ENCODE measurements around the gene KCMF1.

Gene KCMF1

DNA sequence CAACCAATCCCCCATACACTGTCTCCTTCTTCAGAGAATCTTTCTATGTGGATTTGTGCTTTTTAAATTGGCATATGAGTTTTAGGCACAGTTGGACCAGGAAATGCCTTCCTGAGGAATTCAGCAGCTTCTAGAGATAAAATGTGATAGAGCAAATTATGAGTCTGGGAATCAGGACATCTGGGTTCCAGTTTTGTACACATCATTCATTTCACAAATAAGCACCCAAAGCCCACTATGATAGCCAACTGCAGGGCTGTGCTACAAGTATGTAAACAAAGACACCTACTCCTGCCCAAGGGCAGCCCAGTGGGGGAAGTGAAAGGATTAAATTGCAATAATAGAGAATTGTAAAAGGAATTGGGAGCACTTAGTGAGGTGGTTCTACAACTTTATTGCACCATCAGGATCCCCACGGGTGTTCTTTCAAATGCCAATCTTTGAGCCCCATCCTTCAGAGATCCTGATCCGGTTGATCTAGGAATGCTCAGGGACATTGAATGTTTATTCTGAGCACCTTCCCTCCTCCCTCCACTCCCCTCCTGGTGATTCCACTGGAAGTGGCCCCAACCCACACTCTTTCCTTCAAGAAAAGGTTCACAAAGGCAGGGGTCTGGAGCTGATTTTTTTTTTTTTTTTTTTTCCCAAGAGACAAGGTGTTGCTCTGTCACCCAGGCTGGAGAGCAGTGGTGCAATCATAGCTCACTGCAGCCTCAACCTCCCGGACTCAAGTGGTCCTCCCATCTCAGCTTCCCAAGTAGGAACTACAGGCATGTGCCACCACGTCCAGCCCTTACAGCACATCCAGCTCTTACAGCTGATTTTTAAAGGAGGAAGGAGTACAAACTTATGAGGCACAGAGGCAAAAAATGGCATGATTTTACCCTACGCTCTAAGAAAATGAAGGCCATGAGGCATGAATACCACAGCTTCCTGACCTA, 11.1 kb upstream of the KCMF1 start (continued):
- TF ChIP-seq, protein P1, sequence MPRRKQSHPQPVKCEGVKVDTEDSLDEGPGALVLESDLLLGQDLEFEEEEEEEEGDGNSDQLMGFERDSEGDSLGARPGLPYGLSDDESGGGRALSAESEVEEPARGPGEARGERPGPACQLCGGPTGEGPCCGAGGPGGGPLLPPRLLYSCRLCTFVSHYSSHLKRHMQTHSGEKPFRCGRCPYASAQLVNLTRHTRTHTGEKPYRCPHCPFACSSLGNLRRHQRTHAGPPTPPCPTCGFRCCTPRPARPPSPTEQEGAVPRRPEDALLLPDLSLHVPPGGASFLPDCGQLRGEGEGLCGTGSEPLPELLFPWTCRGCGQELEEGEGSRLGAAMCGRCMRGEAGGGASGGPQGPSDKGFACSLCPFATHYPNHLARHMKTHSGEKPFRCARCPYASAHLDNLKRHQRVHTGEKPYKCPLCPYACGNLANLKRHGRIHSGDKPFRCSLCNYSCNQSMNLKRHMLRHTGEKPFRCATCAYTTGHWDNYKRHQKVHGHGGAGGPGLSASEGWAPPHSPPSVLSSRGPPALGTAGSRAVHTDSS (tag by site-specific recombination; IDR thresholded peaks at IDR 0.05): no peak
- TF ChIP-seq, protein P2, sequence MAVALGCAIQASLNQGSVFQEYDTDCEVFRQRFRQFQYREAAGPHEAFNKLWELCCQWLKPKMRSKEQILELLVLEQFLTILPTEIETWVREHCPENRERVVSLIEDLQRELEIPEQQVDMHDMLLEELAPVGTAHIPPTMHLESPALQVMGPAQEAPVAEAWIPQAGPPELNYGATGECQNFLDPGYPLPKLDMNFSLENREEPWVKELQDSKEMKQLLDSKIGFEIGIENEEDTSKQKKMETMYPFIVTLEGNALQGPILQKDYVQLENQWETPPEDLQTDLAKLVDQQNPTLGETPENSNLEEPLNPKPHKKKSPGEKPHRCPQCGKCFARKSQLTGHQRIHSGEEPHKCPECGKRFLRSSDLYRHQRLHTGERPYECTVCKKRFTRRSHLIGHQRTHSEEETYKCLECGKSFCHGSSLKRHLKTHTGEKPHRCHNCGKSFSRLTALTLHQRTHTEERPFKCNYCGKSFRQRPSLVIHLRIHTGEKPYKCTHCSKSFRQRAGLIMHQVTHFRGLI (tag by site-specific recombination; IDR thresholded peaks at IDR 0.05): peak; percentile 54; the same call in 1 of the 2 replicates
- TF ChIP-seq, protein P3, sequence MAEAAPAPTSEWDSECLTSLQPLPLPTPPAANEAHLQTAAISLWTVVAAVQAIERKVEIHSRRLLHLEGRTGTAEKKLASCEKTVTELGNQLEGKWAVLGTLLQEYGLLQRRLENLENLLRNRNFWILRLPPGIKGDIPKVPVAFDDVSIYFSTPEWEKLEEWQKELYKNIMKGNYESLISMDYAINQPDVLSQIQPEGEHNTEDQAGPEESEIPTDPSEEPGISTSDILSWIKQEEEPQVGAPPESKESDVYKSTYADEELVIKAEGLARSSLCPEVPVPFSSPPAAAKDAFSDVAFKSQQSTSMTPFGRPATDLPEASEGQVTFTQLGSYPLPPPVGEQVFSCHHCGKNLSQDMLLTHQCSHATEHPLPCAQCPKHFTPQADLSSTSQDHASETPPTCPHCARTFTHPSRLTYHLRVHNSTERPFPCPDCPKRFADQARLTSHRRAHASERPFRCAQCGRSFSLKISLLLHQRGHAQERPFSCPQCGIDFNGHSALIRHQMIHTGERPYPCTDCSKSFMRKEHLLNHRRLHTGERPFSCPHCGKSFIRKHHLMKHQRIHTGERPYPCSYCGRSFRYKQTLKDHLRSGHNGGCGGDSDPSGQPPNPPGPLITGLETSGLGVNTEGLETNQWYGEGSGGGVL (tag by site-specific recombination; IDR thresholded peaks at IDR 0.05): peak; percentile 62; the same call in 1 of the 2 replicates
- TF ChIP-seq SP7 (tag by site-specific recombination; IDR thresholded peaks at IDR 0.05): peak; percentile 77; the same call in 1 of the 2 replicates
- no peak for TF ChIP-seq ZNF132 (tag by site-specific recombination; IDR thresholded peaks at IDR 0.05; ENCODE audit: borderline replicate concordance)
- TF ChIP-seq ZNF19 (tag by site-specific recombination; IDR thresholded peaks at IDR 0.05; ENCODE audit: low read depth): no peak
- TF ChIP-seq, protein P4, sequence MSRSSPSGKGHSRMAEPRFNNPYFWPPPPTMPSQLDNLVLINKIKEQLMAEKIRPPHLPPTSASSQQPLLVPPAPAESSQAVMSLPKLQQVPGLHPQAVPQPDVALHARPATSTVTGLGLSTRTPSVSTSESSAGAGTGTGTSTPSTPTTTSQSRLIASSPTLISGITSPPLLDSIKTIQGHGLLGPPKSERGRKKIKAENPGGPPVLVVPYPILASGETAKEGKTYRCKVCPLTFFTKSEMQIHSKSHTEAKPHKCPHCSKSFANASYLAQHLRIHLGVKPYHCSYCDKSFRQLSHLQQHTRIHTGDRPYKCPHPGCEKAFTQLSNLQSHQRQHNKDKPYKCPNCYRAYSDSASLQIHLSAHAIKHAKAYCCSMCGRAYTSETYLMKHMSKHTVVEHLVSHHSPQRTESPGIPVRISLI (tag by site-specific recombination; IDR thresholded peaks at IDR 0.05): 0 out of 2 replicates have a peak, but pooled peaks have one; percentile 65
- 0 out of 2 replicates have a peak, but pooled peaks have one; percentile 43 for TF ChIP-seq HOXD13 (CRISPR knock-in tag; IDR thresholded peaks at IDR 0.05; ENCODE audit: borderline replicate concordance)
- no peak for TF ChIP-seq TCF7L2 (IDR thresholded peaks at IDR 0.05; ENCODE audit: borderline replicate concordance, low read depth, low read length)
- TF ChIP-seq ZNF24 (tag by site-specific recombination; IDR thresholded peaks at IDR 0.05): 0 out of 2 replicates have a peak, but pooled peaks have one; percentile 57
- no peak for TF ChIP-seq ZNF114 (tag by site-specific recombination; IDR thresholded peaks at IDR 0.05)
- TF ChIP-seq, protein P5, sequence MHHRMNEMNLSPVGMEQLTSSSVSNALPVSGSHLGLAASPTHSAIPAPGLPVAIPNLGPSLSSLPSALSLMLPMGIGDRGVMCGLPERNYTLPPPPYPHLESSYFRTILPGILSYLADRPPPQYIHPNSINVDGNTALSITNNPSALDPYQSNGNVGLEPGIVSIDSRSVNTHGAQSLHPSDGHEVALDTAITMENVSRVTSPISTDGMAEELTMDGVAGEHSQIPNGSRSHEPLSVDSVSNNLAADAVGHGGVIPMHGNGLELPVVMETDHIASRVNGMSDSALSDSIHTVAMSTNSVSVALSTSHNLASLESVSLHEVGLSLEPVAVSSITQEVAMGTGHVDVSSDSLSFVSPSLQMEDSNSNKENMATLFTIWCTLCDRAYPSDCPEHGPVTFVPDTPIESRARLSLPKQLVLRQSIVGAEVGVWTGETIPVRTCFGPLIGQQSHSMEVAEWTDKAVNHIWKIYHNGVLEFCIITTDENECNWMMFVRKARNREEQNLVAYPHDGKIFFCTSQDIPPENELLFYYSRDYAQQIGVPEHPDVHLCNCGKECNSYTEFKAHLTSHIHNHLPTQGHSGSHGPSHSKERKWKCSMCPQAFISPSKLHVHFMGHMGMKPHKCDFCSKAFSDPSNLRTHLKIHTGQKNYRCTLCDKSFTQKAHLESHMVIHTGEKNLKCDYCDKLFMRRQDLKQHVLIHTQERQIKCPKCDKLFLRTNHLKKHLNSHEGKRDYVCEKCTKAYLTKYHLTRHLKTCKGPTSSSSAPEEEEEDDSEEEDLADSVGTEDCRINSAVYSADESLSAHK (tag by site-specific recombination; IDR thresholded peaks at IDR 0.05): 0 out of 2 replicates have a peak, but pooled peaks have one; percentile 31
- peak; percentile 23; the same call in 1 of the 2 replicates for TF ChIP-seq KLF10 (tag by site-specific recombination; IDR thresholded peaks at IDR 0.05)
- TF ChIP-seq ZNF433 (tag by site-specific recombination; IDR thresholded peaks at IDR 0.05; ENCODE audit: low read depth): no peak
- no peak for TF ChIP-seq ZNF248 (tag by site-specific recombination; IDR thresholded peaks at IDR 0.05)
- no peak for TF ChIP-seq ZNF624 (tag by site-specific recombination; IDR thresholded peaks at IDR 0.05)
- 0 out of 2 replicates have a peak, but pooled peaks have one; percentile 7 for TF ChIP-seq ZBTB1 (tag by site-specific recombination; IDR thresholded peaks at IDR 0.05)
- TF ChIP-seq ZNF221 (tag by site-specific recombination; IDR thresholded peaks at IDR 0.05; ENCODE audit: borderline replicate concordance): no peak
- TF ChIP-seq ZNF324 (tag by site-specific recombination; IDR thresholded peaks at IDR 0.05): no peak
- no peak for TF ChIP-seq YY1 (tag by site-specific recombination; IDR thresholded peaks at IDR 0.05)
- no peak for TF ChIP-seq ZNF146 (tag by site-specific recombination; IDR thresholded peaks at IDR 0.05)
